ENCODE data around the gene USP10.

Gene USP10

GRCh38 chr16:84788920-84789391 lies 89.2 kb downstream of the USP10 start:
- no peak overlapping the region for H3K27ac ChIP-seq (ENCODE audit: low read depth, low read length)
- WGBS (ENCODE audit: extremely low coverage, insufficient coverage, low lambda C conversion rate): no CpG with 5 or more reads among the region's 22 CpGs
- H2BK120ac ChIP-seq (ENCODE audit: low read depth, low read length): no peak overlapping the region
- no peak overlapping the region for H2BK5ac ChIP-seq (ENCODE audit: low read length)
- no peak overlapping the region for H4K5ac ChIP-seq (ENCODE audit: low read length)
- H3K56ac ChIP-seq (ENCODE audit: low read length): no peak overlapping the region
- no peak overlapping the region for H4K8ac ChIP-seq (ENCODE audit: low read depth, low read length)
- no peak overlapping the region for H3K4me3 ChIP-seq (ENCODE audit: low read length)
- H3K18ac ChIP-seq (ENCODE audit: low read length): no peak overlapping the region
- no peak overlapping the region for H3K4me2 ChIP-seq (ENCODE audit: low read length)
- H3K79me1 ChIP-seq (ENCODE audit: low read length): no peaks in the 10 kb centered on the region
- no peaks in the 10 kb centered on the region for H3K4me1 ChIP-seq (ENCODE audit: control insufficient read depth, low read depth, low read length)
- H3K79me2 ChIP-seq (ENCODE audit: control insufficient read depth, insufficient read depth, low read length): no peaks in the 10 kb centered on the region
- DNase-seq: no peak
- H2AK5ac ChIP-seq (ENCODE audit: low read length): no peak overlapping the region
- no peaks in the 10 kb centered on the region for H3K36me3 ChIP-seq (ENCODE audit: control insufficient read depth, insufficient read depth, low read length)
- H3K27me3 ChIP-seq (ENCODE audit: insufficient read depth, low read length, poor library complexity): no peaks in the 10 kb centered on the region
- H3K4ac ChIP-seq (ENCODE audit: low read depth, low read length): no peak overlapping the region
- H2BK15ac ChIP-seq (replicated peaks; ENCODE audit: low read depth): no peak overlapping the region
- no peak overlapping the region for H3K23ac ChIP-seq (ENCODE audit: low read length)
- no peak overlapping the region for H3K9ac ChIP-seq (ENCODE audit: low read length)

GRCh38 chr16:84789431-84789830 lies 89.6 kb downstream of the USP10 start:
- Histone ChIP-seq H2AK5ac (ENCODE audit: low read length) (no peak overlapping the region), H2BK120ac (ENCODE audit: low read depth, low read length) (no peak overlapping the region), H3K4me3 (ENCODE audit: low read length) (no peak overlapping the region), H3K79me1 (ENCODE audit: low read length) (no peaks in the 10 kb centered on the region), H4K5ac (ENCODE audit: low read length) (no peak overlapping the region), H3K18ac (ENCODE audit: low read length) (no peak overlapping the region), H3K36me3 (ENCODE audit: control insufficient read depth, insufficient read depth, low read length) (no peaks in the 10 kb centered on the region), H3K27me3 (ENCODE audit: insufficient read depth, low read length, poor library complexity) (no peaks in the 10 kb centered on the region), H2BK5ac (ENCODE audit: low read length) (no peak overlapping the region), H3K79me2 (ENCODE audit: control insufficient read depth, insufficient read depth, low read length) (no peaks in the 10 kb centered on the region), H3K56ac (ENCODE audit: low read length) (no peak overlapping the region), H3K23ac (ENCODE audit: low read length) (no peak overlapping the region), H3K4me2 (ENCODE audit: low read length) (no peak overlapping the region), H3K4me1 (ENCODE audit: control insufficient read depth, low read depth, low read length) (no peaks in the 10 kb centered on the region), H4K8ac (ENCODE audit: low read depth, low read length) (no peak overlapping the region), H3K4ac (ENCODE audit: low read depth, low read length) (no peak overlapping the region), H3K27ac (ENCODE audit: low read depth, low read length) (no peak overlapping the region), H3K9ac (ENCODE audit: low read length) (no peak overlapping the region), H2BK15ac (replicated peaks; ENCODE audit: low read depth) (no peak overlapping the region)
- no peak for DNase-seq
- no CpG with 5 or more reads among the region's 11 CpGs for WGBS (ENCODE audit: extremely low coverage, insufficient coverage, low lambda C conversion rate)

GRCh38 chr16:84790301-84790700 lies 90.5 kb downstream of the USP10 start:
- H3K4me3 ChIP-seq (ENCODE audit: low read length): no peak overlapping the region
- H2BK5ac ChIP-seq (ENCODE audit: low read length): no peak overlapping the region
- H3K18ac ChIP-seq (ENCODE audit: low read length): no peak overlapping the region
- no peak overlapping the region for H2BK120ac ChIP-seq (ENCODE audit: low read depth, low read length)
- no peak overlapping the region for H4K5ac ChIP-seq (ENCODE audit: low read length)
- no peak overlapping the region for H3K4ac ChIP-seq (ENCODE audit: low read depth, low read length)
- H3K56ac ChIP-seq (ENCODE audit: low read length): no peak overlapping the region
- no peaks in the 10 kb centered on the region for H3K79me1 ChIP-seq (ENCODE audit: low read length)
- H3K27ac ChIP-seq (ENCODE audit: low read depth, low read length): no peak overlapping the region
- no peak overlapping the region for H3K9ac ChIP-seq (ENCODE audit: low read length)
- H3K27me3 ChIP-seq (ENCODE audit: insufficient read depth, low read length, poor library complexity): no peaks in the 10 kb centered on the region
- no peak overlapping the region for H3K4me2 ChIP-seq (ENCODE audit: low read length)
- no peak overlapping the region for H4K8ac ChIP-seq (ENCODE audit: low read depth, low read length)
- no CpG with 5 or more reads among the region's 4 CpGs for WGBS (ENCODE audit: extremely low coverage, insufficient coverage, low lambda C conversion rate)
- no peak overlapping the region for H2AK5ac ChIP-seq (ENCODE audit: low read length)
- H3K4me1 ChIP-seq (ENCODE audit: control insufficient read depth, low read depth, low read length): no peaks in the 10 kb centered on the region
- no peak overlapping the region for H3K23ac ChIP-seq (ENCODE audit: low read length)
- no peak for DNase-seq
- no peaks in the 10 kb centered on the region for H3K79me2 ChIP-seq (ENCODE audit: control insufficient read depth, insufficient read depth, low read length)
- no peak overlapping the region for H2BK15ac ChIP-seq (replicated peaks; ENCODE audit: low read depth)
- H3K36me3 ChIP-seq (ENCODE audit: control insufficient read depth, insufficient read depth, low read length): no peaks in the 10 kb centered on the region

GRCh38 chr16:84791088-84791487 lies 91.3 kb downstream of the USP10 start:
- Histone ChIP-seq H4K5ac (ENCODE audit: low read length) (no peak overlapping the region), H3K79me1 (ENCODE audit: low read length) (no peaks in the 10 kb centered on the region), H3K4me1 (ENCODE audit: control insufficient read depth, low read depth, low read length) (no peaks in the 10 kb centered on the region), H3K27ac (ENCODE audit: low read depth, low read length) (no peak overlapping the region), H2BK15ac (replicated peaks; ENCODE audit: low read depth) (no peak overlapping the region), H3K9ac (ENCODE audit: low read length) (no peak overlapping the region), H3K4ac (ENCODE audit: low read depth, low read length) (no peak overlapping the region), H3K18ac (ENCODE audit: low read length) (no peak overlapping the region), H3K4me3 (ENCODE audit: low read length) (no peak overlapping the region), H3K4me2 (ENCODE audit: low read length) (no peak overlapping the region), H2AK5ac (ENCODE audit: low read length) (no peak overlapping the region), H2BK5ac (ENCODE audit: low read length) (no peak overlapping the region), H3K27me3 (ENCODE audit: insufficient read depth, low read length, poor library complexity) (no peaks in the 10 kb centered on the region), H3K79me2 (ENCODE audit: control insufficient read depth, insufficient read depth, low read length) (no peaks in the 10 kb centered on the region), H2BK120ac (ENCODE audit: low read depth, low read length) (no peak overlapping the region), H3K56ac (ENCODE audit: low read length) (no peak overlapping the region), H4K8ac (ENCODE audit: low read depth, low read length) (no peak overlapping the region), H3K36me3 (ENCODE audit: control insufficient read depth, insufficient read depth, low read length) (no peaks in the 10 kb centered on the region), H3K23ac (ENCODE audit: low read length) (no peak overlapping the region)
- WGBS (ENCODE audit: extremely low coverage, insufficient coverage, low lambda C conversion rate): no CpG with 5 or more reads among the region's 12 CpGs
- no peak for DNase-seq

GRCh38 chr16:84791501-84791900 lies 91.7 kb downstream of the USP10 start:
- Histone ChIP-seq H2BK15ac (replicated peaks; ENCODE audit: low read depth) (no peak overlapping the region), H3K4me2 (ENCODE audit: low read length) (no peak overlapping the region), H3K27me3 (ENCODE audit: insufficient read depth, low read length, poor library complexity) (no peaks in the 10 kb centered on the region), H4K8ac (ENCODE audit: low read depth, low read length) (no peak overlapping the region), H2AK5ac (ENCODE audit: low read length) (no peak overlapping the region), H3K4me1 (ENCODE audit: control insufficient read depth, low read depth, low read length) (no peaks in the 10 kb centered on the region), H3K9ac (ENCODE audit: low read length) (no peak overlapping the region), H4K5ac (ENCODE audit: low read length) (no peak overlapping the region), H3K4me3 (ENCODE audit: low read length) (no peak overlapping the region), H3K79me1 (ENCODE audit: low read length) (no peaks in the 10 kb centered on the region), H3K36me3 (ENCODE audit: control insufficient read depth, insufficient read depth, low read length) (no peaks in the 10 kb centered on the region), H3K56ac (ENCODE audit: low read length) (no peak overlapping the region), H2BK5ac (ENCODE audit: low read length) (no peak overlapping the region), H3K18ac (ENCODE audit: low read length) (no peak overlapping the region), H3K27ac (ENCODE audit: low read depth, low read length) (no peak overlapping the region), H3K4ac (ENCODE audit: low read depth, low read length) (no peak overlapping the region), H2BK120ac (ENCODE audit: low read depth, low read length) (no peak overlapping the region), H3K79me2 (ENCODE audit: control insufficient read depth, insufficient read depth, low read length) (no peaks in the 10 kb centered on the region), H3K23ac (ENCODE audit: low read length) (no peak overlapping the region)
- no CpG with 5 or more reads among the region's 6 CpGs for WGBS (ENCODE audit: extremely low coverage, insufficient coverage, low lambda C conversion rate)
- DNase-seq: no peak

- H3K9ac ChIP-seq (ENCODE audit: low read length): no peak overlapping the region
- no peak overlapping the region for H2BK120ac ChIP-seq (ENCODE audit: low read depth, low read length)
- no peak overlapping the region for H3K23ac ChIP-seq (ENCODE audit: low read length)
- H3K79me2 ChIP-seq (ENCODE audit: control insufficient read depth, insufficient read depth, low read length): no peaks in the 10 kb centered on the region
- no peaks in the 10 kb centered on the region for H3K36me3 ChIP-seq (ENCODE audit: control insufficient read depth, insufficient read depth, low read length)
- H4K5ac ChIP-seq (ENCODE audit: low read length): no peak overlapping the region
- DNase-seq: no peak
- H3K18ac ChIP-seq (ENCODE audit: low read length): no peak overlapping the region
- H4K8ac ChIP-seq (ENCODE audit: low read depth, low read length): no peak overlapping the region
- no peak overlapping the region for H3K4me3 ChIP-seq (ENCODE audit: low read length)
- H3K79me1 ChIP-seq (ENCODE audit: low read length): no peaks in the 10 kb centered on the region
- H2AK5ac ChIP-seq (ENCODE audit: low read length): no peak overlapping the region
- no peak overlapping the region for H2BK15ac ChIP-seq (replicated peaks; ENCODE audit: low read depth)
- H3K56ac ChIP-seq (ENCODE audit: low read length): no peak overlapping the region
- no CpG with 5 or more reads among the region's 6 CpGs for WGBS (ENCODE audit: extremely low coverage, insufficient coverage, low lambda C conversion rate)
- no peaks in the 10 kb centered on the region for H3K27me3 ChIP-seq (ENCODE audit: insufficient read depth, low read length, poor library complexity)
- no peak overlapping the region for H3K4me2 ChIP-seq (ENCODE audit: low read length)
- no peak overlapping the region for H2BK5ac ChIP-seq (ENCODE audit: low read length)
- H3K4me1 ChIP-seq (ENCODE audit: control insufficient read depth, low read depth, low read length): no peaks in the 10 kb centered on the region
- no peak overlapping the region for H3K4ac ChIP-seq (ENCODE audit: low read depth, low read length)
- no peak overlapping the region for H3K27ac ChIP-seq (ENCODE audit: low read depth, low read length)
Observed at GRCh38 chr16:84794186-84794585, 94.4 kb downstream of the USP10 start.

Data from mesendoderm (in vitro differentiated cells).